Urothelium cell line (cell line): ENCODE results near the gene PCDHGB6.
"Not testable (repeated sequence)": the region's sequence is repeated elsewhere in the genome, so short reads cannot be mapped to it uniquely, and the experiment has no call there.

Experiments used
- DNase-seq: peaks from one replicate; pipeline ENCODE4 v3.0.0; 2011; ENCODE audit warnings: low spot score, mixed read lengths
- FAIRE-seq: peaks from 2 replicates; lab custom pipeline; 2011; peaks lifted over from hg19 to GRCh38; lab: Jason Lieb, UNC

PCDHGB6 gene

DNA sequence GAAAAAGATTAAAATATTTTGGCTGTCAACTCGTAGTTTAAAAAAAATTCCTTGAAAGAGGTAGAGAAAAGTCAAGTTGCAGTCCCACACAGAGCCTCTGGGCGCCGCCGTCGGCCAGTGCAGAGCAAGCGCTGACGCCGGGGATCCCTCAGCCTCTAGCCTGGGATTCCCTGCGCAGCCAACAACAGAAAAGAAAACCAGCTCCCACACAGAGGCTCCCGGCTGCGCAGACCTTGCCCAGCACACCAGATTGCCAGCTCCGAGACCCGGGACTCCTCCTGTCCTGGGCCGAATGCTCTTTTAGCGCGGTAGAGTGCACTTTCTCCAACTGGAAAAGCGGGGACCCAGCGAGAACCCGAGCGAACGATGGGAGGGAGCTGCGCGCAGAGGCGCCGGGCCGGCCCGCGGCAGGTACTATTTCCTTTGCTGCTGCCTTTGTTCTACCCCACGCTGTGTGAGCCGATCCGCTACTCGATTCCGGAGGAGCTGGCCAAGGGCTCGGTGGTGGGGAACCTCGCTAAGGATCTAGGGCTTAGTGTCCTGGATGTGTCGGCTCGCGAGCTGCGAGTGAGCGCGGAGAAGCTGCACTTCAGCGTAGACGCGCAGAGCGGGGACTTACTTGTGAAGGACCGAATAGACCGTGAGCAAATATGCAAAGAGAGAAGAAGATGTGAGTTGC lies 9.8 kb downstream of the PCDHGB6 start, which contains the start of gene PCDHGB7:
PCDHGB7 (plus strand) TSS at position 184 of the 679 bp plus-strand sequence; CDS start at position 367, 183 bp downstream.
- not testable (repeated sequence) for FAIRE-seq, DNase-seq

- DNase-seq (no peak), FAIRE-seq (no peak)
Measured at GRCh38 chr5:141419074-141419880, 11.5 kb downstream of the PCDHGB6 start.

GRCh38 chr5:141420855-141421488 lies 13.2 kb downstream of the PCDHGB6 start, which contains the start of gene PCDHGA11:
TSS of gene PCDHGA11 (plus strand) at chr5:141421051. CDS start at chr5:141421228, 177 bp downstream.
- DNase-seq, result no peak
- no peak for FAIRE-seq

- DNase-seq, result no peak
- FAIRE-seq, result no peak
Measured at GRCh38 chr5:141421489-141421855, 13.7 kb downstream of the PCDHGB6 start.

DNA sequence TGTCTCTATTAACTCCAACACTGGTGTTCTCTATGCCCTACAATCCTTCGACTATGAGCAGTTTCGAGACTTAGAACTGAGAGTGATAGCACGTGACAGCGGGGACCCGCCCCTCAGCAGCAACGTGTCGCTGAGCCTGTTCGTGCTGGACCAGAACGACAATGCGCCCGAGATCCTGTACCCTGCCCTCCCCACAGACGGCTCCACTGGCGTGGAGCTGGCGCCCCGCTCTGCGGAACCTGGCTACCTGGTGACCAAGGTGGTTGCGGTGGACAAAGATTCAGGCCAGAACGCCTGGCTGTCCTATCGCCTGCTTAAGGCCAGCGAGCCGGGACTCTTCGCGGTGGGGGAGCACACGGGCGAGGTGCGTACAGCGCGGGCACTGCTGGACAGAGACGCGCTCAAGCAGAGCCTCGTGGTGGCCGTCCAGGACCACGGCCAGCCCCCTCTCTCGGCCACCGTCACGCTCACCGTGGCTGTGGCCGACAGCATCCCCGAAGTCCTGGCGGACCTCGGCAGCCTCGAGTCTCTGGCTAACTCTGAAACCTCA lies 15.0 kb downstream of the PCDHGB6 start:
- no peak for FAIRE-seq
- no peak for DNase-seq

- no peak for DNase-seq
- FAIRE-seq, result no peak
Measured at GRCh38 chr5:141427783-141428426, 20.1 kb downstream of the PCDHGB6 start.

DNA sequence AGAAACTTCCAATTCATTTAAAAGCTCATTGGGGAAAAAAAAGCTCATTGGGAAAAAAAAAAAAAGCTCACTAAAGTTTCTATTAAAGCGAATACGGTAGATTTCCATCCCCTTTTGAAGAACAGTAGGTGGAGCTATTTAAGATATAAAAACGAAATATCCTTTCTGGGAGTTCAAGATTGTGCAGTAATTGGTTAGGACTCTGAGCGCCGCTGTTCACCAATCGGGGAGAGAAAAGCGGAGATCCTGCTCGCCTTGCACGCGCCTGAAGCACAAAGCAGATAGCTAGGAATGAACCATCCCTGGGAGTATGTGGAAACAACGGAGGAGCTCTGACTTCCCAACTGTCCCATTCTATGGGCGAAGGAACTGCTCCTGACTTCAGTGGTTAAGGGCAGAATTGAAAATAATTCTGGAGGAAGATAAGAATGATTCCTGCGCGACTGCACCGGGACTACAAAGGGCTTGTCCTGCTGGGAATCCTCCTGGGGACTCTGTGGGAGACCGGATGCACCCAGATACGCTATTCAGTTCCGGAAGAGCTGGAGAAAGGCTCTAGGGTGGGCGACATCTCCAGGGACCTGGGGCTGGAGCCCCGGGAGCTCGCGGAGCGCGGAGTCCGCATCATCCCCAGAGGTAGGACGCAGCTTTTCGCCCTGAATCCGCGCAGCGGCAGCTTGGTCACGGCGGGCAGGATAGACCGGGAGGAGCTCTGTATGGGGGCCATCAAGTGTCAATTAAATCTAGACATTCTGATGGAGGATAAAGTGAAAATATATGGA lies 22.7 kb downstream of the PCDHGB6 start, which contains the start of gene PCDHGA12:
PCDHGA12 (plus strand) TSS at position 176 of the 782 bp plus-strand sequence; CDS start at position 429, 253 bp downstream.
- no peak for DNase-seq
- no peak for FAIRE-seq

DNA sequence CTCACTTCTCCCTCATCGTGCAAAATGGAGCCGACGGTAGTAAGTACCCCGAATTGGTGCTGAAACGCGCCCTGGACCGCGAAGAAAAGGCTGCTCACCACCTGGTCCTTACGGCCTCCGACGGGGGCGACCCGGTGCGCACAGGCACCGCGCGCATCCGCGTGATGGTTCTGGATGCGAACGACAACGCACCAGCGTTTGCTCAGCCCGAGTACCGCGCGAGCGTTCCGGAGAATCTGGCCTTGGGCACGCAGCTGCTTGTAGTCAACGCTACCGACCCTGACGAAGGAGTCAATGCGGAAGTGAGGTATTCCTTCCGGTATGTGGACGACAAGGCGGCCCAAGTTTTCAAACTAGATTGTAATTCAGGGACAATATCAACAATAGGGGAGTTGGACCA lies 23.5 kb downstream of the PCDHGB6 start:
- no peak for FAIRE-seq
- DNase-seq, result no peak

DNA sequence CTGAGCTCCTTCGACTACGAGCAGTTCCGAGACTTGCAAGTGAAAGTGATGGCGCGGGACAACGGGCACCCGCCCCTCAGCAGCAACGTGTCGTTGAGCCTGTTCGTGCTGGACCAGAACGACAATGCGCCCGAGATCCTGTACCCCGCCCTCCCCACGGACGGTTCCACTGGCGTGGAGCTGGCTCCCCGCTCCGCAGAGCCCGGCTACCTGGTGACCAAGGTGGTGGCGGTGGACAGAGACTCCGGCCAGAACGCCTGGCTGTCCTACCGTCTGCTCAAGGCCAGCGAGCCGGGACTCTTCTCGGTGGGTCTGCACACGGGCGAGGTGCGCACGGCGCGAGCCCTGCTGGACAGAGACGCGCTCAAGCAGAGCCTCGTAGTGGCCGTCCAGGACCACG lies 24.5 kb downstream of the PCDHGB6 start:
- not testable (repeated sequence) for FAIRE-seq, DNase-seq

GRCh38 chr5:141432726-141433125 lies 24.9 kb downstream of the PCDHGB6 start:
- DNase-seq, FAIRE-seq: not testable (repeated sequence)

- FAIRE-seq (no peak), DNase-seq (no peak)
Measured at GRCh38 chr5:141434006-141434405, 26.2 kb downstream of the PCDHGB6 start.

DNA sequence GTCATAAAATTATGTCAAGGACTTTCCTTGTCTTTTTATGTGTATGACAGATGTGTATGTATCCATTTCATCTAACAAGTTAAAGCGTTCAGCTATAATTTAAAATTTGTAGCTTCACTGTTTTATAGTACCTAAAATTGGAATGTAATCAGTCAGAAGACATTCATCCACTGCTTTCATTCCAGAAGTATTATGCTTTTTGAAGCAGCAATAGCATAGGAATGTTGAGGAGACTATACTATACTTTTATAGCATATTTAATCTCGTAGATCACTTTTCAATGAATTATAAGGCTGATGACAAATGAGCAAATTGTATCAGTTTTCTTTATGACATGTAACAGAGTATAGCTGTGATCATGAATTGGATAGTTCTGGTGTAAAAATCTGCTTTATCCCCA lies 29.4 kb downstream of the PCDHGB6 start:
- DNase-seq, result no peak
- no peak for FAIRE-seq

GRCh38 chr5:141439411-141440141 lies 31.8 kb downstream of the PCDHGB6 start:
- no peak for DNase-seq
- FAIRE-seq, result no peak

- FAIRE-seq, result no peak
- DNase-seq, result no peak
Measured at GRCh38 chr5:141440341-141440740, 32.5 kb downstream of the PCDHGB6 start.

GRCh38 chr5:141441571-141442170 lies 33.9 kb downstream of the PCDHGB6 start:
- FAIRE-seq, result no peak
- DNase-seq, result no peak
